GM10847 (cell line): ENCODE measurements around the gene POLN.

ENCODE experiments used
- POLR2A ChIP-seq: IDR thresholded peaks from 2 replicates; pipeline ENCODE4 v1.6.1; 2011; ENCODE audit not compliant: insufficient read length; ENCODE audit errors: extremely low read depth

Gene POLN

DNA sequence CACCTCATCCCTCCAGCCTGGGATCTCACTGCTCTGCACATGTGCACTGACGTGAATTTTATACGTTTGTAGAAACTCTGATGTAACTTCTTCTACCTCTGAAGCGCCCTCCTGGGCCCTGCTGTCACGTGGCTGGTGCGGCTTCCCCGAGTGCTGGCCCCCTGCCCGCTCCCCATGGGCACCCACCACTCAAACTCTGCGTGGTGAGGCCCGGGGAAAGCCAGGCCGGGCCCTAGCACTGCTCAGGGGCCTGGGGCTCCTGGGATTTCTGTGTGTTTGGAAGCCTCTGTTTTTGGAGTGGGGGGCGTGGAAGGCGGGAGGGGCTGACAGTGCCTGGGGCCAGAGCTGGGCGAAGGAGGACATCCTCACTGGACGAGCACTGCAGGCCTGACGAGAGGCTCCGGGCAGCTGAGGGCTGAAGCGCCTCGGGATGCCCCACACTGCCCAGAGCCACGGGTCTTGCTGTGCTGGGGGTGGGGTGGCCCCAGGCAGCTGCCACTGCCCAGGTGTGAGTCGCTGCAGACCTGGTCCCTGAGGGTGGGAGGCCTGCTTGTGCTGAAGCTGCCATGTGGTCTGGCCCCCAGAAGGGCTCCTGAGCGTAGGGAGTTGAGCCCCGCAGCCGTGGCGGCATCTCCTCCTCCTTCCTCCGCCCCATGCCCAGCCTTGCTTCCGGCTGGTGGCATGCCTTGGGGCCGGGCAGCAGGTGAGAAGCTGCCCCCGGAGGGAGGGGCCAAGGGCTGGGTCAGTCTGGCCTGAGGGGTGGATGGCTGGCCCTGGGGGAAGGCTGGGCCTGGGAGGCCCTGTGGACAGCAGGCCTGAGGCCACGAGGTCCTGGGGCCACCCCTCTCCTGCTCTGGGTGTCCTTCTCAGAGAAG, 175.1 kb downstream of the POLN start:
- TF ChIP-seq POLR2A = no peak

DNA sequence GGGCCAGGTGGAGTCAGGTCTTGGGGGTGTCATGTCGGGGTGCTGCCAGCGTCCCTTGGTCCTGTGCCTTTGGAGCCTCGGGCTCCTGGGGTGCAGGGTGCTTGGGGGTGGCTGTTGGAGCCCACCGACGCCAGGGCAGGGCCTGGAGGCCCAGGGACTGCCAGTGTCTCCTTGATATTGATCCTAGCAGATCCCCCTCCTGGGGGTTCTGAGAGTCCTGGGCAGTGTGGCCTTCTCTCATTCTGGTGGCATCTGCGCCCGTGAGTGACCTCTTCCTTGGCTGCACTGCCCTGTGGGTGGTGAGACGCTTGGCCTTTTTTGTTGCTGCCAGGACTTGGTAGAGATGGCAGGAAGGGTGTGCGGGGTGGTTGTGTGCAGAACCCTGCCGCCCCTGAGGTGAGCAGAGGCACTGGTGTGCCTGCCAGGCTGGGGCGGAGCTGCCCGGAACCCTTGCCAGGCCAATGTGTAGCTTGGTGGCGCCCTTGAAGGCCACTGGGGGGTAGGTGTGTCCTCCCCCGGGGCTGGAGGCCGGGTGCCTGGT, 175.8 kb downstream of the POLN start:
- no peak for TF ChIP-seq POLR2A

DNA sequence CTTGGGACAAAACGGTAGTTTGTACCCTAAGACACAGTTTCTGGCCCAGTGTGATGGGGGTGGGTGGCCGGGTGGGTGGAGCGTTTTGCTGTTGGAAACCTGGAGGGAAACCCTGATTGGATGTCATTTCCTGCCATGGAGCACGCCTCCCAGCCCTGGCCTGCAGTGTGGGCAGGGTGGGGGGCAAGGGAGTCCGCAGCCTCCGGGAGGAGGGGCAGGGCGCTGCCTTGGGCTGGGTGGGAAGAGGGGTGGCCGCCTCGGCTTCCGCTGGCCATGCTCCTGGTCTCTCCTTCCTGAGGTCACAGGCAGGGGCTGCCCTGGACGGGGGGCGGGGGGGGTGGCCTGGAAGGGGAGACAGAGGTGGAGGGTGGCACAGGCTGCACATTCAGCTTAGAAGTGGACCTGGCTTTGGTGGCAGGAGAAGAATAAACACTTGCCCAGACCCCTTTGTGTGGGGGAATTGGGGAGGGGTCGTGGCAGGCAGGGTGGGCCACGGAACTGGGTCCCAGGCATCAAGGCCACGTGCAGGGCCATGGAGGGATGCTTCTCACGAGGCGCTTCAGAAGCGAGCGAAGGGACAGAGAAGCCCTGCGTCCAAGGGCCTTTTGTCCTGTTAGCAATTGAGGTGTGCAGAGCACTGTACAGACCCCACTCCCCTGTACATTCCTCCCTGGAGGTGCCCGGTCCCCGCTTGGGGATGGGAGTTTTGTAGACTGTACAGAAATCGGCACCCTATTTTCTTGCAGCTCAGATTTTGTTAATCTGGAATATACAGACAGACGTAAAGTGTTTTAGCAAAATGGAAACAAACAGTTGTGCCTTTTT, 176.6 kb downstream of the POLN start:
- no peak for TF ChIP-seq POLR2A

DNA sequence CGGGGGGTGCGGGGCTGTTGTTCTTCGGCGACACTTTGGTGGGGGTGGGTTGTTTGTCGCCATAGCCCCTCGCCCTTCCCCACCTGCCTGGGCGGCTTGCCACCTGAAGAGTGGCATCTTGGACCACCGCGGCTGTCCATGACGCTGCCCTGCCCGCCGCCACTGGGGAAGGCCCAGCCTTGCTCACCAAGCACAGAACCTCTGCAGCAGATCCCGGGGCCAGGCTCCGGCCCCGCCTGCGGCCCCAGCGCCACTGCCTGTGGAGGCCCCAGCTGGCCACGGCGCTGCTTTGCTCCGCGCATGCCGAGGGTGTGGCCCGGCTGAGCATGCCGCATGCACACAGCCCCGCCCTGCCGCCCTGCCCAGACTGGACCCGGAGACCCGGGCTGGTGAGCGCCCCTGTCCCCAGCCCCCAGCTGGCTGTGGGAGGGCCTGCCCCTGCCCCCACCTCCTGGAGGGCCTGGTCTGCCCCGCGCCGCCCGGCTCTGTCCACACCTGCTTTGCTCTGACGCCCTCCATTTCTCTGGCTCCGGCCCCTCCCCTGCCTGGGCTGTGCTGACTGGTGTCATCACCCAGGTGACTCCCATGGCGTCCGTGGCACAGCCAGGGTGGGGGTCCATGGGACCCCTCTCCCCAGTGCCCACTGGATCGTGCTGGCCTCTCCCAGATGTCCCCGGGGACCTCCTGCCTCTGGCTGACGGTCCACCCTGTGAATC, 177.5 kb downstream of the POLN start:
- no peak for TF ChIP-seq POLR2A

DNA sequence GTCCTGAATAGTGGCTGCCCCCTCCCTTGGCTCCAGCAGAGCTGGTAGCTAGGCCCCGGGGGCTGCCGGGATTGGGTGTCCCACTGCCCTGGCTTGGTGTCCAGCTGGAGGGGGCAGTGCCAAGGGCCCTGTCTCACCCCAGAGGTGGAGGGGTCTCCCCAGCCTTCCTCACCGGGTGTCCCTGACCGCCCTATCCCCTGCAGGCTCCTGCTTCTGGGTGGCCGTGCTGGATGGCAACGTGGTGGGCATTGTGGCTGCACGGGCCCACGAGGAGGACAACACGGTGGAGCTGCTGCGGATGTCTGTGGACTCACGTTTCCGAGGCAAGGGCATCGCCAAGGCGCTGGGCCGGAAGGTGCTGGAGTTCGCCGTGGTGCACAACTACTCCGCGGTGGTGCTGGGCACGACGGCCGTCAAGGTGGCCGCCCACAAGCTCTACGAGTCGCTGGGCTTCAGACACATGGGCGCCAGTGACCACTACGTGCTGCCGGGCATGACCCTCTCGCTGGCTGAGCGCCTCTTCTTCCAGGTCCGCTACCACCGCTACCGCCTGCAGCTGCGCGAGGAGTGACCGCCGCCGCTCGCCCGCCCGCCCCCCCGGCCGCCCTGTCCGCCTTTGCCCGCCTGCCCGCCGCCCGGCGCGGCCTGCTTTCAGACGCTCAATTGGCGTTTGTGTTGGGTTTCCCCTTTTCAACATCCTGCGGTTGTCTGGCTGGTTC, 178.2 kb downstream of the POLN start:
- TF ChIP-seq POLR2A = no peak

DNA sequence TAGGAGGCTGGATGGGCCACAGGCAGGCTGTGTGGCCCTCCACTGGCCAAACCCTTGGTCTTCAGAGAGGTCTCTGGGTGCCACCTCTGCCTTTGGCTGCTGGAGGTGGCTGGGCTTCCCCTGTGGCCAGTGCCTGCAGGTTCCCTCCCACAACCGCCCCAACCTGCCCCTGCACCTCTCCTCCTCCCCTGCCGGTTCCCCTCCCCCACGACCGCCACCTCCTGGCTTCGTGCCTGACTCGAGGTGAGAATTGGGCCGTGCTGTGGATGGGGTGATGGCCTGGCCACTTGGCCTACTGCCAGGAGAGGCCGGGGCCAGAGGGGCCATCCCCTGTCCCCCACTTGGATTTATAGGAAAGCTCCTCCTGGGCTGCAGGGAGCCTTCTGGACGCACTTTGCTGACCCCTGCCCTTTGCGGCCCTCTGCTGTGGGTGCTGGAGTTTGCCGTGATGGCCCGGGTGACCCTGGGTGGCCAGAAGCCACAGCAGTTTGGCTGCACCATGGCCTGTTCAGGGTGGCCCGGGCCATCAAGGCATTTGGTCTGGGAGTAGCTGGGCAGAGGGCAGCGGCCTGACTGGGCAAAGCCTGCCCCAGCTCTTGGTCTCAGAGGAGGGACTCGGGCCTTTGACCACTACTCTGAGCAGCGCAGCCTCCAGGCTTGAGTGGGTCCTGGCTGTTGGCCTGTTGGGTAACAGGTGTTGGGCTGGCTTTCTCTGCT, 179.0 kb downstream of the POLN start:
- no peak for TF ChIP-seq POLR2A

DNA sequence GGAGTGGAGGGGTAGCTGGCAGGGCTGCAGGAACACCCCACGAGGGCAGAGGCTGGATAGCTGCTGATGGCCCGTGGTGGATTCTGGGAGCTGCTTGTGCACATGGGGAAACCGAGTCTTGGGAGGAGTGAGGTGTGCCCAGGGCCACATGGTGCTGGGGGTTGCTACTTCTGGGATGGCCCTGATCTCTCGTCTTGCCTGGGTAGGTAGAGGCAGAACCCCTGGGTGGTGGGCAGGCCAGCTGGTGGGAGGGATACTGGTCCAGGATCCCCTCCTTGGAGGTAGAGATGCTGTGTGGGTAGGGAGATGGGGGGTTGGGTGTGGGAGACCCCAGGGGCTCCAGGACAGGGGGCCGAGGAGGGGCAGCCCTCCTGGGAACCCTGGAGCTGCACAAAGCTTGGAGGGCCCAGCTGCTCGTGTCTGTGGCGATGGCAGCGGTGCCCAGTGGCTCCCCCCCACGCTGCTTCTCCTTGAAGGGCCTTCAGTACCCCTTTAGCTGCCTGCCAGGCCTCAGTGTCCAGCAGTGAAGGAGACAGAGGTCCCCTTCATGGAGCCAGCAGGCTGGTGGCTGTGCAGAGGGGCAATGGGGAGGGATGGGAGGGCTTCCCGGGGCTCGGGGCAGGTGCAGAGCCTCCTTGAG, 179.6 kb downstream of the POLN start:
- no peak for TF ChIP-seq POLR2A

DNA sequence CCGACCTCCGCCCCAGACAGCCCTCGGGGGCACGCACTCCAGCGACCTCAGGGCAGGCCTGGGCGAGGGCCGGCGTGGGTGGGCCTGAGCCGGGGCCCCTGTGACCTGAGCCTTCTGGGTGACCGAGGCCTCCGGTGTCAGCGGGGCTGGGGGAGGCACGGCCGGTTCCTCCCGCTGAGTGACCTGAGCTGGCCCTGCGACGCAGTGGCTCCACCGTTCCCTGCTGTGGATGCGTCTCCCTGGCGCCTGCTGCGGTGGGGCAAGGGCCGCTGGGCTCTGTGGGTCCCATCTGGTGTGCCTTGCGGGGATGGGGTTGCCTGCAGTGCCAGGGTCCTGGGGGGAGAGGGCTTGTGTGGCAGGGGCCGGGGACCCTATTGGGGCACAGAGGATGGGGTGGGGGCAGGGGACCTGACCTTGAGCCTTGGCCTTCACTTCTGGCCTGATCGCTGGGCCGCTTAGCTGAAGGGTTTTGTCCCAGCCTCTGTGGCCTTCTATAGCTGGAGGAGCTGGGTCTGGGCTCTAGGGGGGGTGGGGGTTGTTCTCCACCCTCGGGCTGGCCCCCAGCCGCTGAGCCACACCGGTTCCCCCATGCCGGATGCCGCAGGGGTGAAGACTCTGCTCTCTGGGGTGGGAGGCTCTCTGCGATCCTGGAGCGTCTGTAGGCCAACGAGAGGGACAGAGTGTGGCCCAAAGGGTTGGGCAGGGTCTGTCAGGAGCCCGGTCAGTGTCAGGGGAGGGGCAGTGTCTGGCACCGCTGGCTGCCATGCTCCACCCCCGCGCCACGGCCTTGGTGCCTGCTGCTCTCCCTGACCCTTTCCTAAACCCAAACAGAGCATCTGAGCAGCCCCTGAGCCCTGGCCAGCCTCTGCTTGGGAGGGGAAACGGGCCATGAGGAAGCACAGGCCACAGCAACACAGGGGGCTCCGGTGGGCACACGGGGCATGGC, 180.5 kb downstream of the POLN start:
- TF ChIP-seq POLR2A = no peak

DNA sequence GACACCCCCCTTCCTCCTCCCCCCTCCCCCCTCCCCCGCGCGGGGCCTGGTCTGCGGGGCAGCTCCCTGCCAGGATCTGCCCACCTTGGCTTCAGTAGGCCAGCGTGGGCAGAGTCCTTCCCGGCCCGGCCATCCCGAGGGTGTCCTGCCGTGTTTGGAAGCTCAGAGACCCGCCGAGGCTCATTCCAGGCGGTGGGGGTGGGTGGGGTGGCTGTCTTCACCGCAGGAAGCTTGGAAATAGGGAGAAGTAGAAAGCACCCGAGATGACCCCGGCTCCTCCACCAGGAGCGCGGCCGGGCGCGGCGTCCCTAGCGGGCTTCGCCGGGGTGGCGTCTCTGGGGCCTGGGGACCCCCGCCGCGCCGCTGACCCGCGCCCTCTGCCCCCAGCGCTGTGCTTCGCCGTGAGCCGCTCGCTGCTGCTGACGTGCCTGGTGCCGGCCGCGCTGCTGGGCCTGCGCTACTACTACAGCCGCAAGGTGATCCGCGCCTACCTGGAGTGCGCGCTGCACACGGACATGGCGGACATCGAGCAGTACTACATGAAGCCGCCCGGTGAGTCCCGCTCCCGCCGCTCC, 181.2 kb downstream of the POLN start:
- no peak for TF ChIP-seq POLR2A

DNA sequence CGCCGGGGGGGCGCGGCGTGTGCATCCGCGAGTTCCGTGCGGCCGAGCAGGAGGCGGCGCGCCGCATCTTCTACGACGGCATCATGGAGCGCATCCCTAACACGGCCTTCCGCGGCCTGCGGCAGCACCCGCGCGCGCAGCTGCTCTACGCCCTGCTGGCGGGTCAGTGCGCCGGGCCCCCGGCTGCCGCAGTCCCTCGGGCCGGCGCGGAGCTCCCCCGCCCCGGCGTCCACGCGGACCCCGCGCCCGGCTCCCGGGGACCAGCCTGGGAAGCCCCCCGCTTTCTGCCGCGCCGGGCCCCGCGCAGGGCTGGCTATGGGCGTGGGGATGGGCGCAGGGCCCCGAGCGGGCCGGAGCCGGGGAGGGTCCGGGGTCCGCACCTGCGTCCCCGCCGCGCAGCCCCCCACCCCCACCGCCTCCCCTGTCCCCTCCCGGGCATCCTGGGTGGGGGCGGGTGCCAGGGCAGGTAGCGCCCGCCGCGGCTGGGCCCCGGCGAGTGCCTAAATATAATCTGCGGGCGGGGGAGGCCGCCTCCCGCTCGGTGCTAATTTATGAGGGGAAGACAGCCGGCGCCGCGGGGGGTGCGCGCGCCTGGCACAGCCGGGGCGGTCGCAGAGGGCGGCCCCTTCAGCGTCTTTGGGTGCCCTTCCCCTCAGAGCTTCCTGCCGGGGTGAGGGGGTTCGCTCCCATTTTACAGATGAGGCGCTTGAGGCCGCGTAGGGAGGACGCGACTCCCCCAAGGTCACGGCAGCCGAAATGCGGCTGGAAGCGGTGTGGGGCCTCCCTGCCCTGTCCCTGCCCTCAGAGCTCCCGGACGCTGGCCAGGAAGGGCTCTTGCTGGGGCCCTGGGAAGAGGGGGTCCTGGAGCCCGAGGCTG, 182.0 kb downstream of the POLN start:
- no peak for TF ChIP-seq POLR2A

DNA sequence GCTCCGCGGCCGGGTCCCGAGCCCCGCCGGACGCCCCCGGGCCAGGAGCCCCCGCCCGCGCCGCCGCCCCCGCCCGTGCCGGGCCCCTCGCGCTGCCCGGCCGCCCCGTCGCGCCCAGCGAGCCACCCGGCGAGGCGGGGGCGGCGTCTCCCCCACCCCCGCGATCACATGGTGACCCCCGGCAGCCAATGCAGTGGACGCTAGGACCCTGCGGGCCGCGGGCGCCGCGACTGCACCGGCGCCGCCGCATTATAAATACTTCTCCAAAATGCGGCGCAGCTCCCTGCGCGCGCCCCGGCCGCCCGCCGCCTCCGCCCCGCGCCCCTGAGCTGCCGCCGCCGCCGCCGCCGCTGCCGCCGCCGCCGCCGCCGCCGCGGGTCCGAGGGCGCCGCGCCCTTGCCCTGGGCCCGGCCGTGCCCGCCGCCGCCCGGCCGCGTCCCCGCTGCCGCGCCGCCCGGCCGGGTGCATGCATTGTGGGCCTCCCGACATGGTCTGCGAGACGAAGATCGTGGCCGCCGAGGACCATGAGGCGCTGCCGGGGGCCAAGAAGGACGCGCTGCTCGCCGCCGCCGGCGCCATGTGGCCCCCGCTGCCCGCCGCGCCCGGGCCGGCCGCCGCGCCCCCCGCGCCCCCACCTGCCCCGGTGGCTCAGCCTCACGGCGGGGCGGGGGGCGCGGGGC, 182.7 kb downstream of the POLN start, which contains the start of gene NAT8L:
NAT8L (plus strand) TSS at position 282 of the 680 bp plus-strand sequence; CDS start at position 467, 185 bp downstream.
- TF ChIP-seq POLR2A = no peak
